GM12874 (cell line): ENCODE measurements around the gene TRPM2.

Source experiments
- CTCF ChIP-seq: IDR thresholded peaks from 2 replicates; pipeline ENCODE4 v1.5.1; 2011; ENCODE audit warnings: low read depth, mild to moderate bottlenecking, control low read depth, low read length, moderate library complexity; ENCODE audit not compliant: insufficient read depth

TRPM2 gene

GRCh38 chr21:44403106-44404020 lies 49.9 kb downstream of the TRPM2 start:
- TF ChIP-seq CTCF, result no peak

- TF ChIP-seq CTCF, result no peak
These were observed 51.9 kb downstream of the TRPM2 start for GRCh38 chr21:44405091-44405947.

- no peak for TF ChIP-seq CTCF
These were observed 52.8 kb downstream of the TRPM2 start for GRCh38 chr21:44405948-44406872.

GRCh38 chr21:44406953-44407352 lies 53.5 kb downstream of the TRPM2 start:
- no peak for TF ChIP-seq CTCF

GRCh38 chr21:44407493-44407892 lies 54.1 kb downstream of the TRPM2 start:
- TF ChIP-seq CTCF, result no peak

DNA sequence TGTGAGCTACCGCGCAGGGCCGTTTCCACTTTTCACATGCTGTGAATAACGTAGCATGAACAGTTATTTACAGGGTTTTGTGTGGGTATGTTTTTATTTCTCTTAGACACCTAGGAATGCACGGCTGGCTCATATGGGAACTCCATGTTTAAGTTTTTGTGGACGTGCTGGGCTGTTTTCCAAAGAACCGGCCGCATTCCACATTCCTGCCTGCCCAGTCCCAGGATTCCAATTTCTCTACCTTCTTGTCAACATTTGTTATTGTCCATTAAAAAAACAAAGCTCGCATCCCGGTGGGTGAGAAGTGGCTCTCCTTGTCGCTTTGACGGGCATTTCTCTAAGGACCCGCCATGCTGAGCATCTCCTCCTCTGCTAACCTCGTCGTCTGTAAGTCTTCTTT lies 54.8 kb downstream of the TRPM2 start:
- no peak for TF ChIP-seq CTCF
